OCI-LY7 (cell line): ENCODE results near the gene CIAO2B. TPM values are rescaled to one million over a fixed set of nuclear protein-coding genes. Genes with fewer than 3 reads are reported as not detected.

Experiments used
- BruUV-seq: library from RNA; stranded (reverse); fragments of 400-500 nt; replicated peaks from 2 replicates; lab custom pipeline; 2021; lab: Mats Ljungman, UMichigan
- CTCF ChIA-PET: fragments of 300-600 bp; sonication (Branson Sonifier 250); formaldehyde crosslinking; loops from one replicate; lab custom pipeline; 2022; ENCODE audit warnings: antibody characterized with exemption; ENCODE audit not compliant: unreplicated experiment; lab: Charles Lee
- POLR2A ChIA-PET: fragments of 300-600 bp; sonication (Branson Sonifier 250); formaldehyde crosslinking; loops from one replicate; lab custom pipeline; 2022; ENCODE audit warnings: antibody characterized with exemption; lab: Charles Lee
- DNase-seq: peaks from one replicate; pipeline ENCODE4 v3.0.0-alpha.2; 2015; ENCODE audit warnings: low spot score
- H2AFZ ChIP-seq: fragments of 200-600 bp; sonication (generic), shearing (Covaris generic); 2 replicates; pipeline ENCODE4 v1.6.1; 2014; ENCODE audit warnings: mild to moderate bottlenecking, antibody characterized with exemption, low read length, moderate library complexity
- H3K27ac ChIP-seq: fragments of 200-600 bp; sonication (generic); 2 replicates; pipeline ENCODE4 v1.5.1; 2014; ENCODE audit warnings: mixed run types, low read depth, mild to moderate bottlenecking, moderate library complexity, low read length, inconsistent platforms; ENCODE audit not compliant: poor library complexity, severe bottlenecking
- H3K36me3 ChIP-seq: fragments of 200-600 bp; sonication (generic); 2 replicates; pipeline ENCODE4 v1.6.1; 2014; ENCODE audit warnings: mild to moderate bottlenecking, antibody characterized with exemption, low read length, moderate library complexity, mixed read lengths; ENCODE audit not compliant: insufficient read depth
- H3K4me1 ChIP-seq: fragments of 200-600 bp; sonication (generic); 2 replicates; pipeline ENCODE4 v1.5.1; 2014; ENCODE audit warnings: mild to moderate bottlenecking, low read length; ENCODE audit not compliant: insufficient read depth, poor library complexity, severe bottlenecking
- H3K4me2 ChIP-seq: fragments of 200-600 bp; sonication (generic); 2 replicates; pipeline ENCODE4 v1.6.1; 2014; ENCODE audit warnings: mild to moderate bottlenecking, low read length
- H3K4me3 ChIP-seq: fragments of 200-600 bp; sonication (generic); 2 replicates; pipeline ENCODE4 v1.5.1; 2014; ENCODE audit warnings: mild to moderate bottlenecking, low read depth, low read length; ENCODE audit not compliant: poor library complexity, severe bottlenecking
- H3K79me2 ChIP-seq: fragments of 200-600 bp; sonication (generic); 2 replicates; pipeline ENCODE4 v1.6.1; 2016; ENCODE audit warnings: low read depth, mild to moderate bottlenecking, low read length, moderate library complexity, mixed read lengths; ENCODE audit not compliant: insufficient read depth
- H3K9me2 ChIP-seq: fragments of 200-600 bp; sonication (generic); 2 replicates; pipeline ENCODE4 v1.6.1; 2016; ENCODE audit warnings: mild to moderate bottlenecking, low read length, mixed read lengths; ENCODE audit not compliant: insufficient read depth
- H3K9me3 ChIP-seq: fragments of 200-600 bp; sonication (generic); 2 replicates; pipeline ENCODE4 v1.6.1; 2014; ENCODE audit warnings: mild to moderate bottlenecking, mixed run types, low read length, mixed read lengths
- H4K20me1 ChIP-seq: fragments of 200-600 bp; sonication (generic); 2 replicates; pipeline ENCODE4 v1.6.1; 2014; ENCODE audit warnings: mild to moderate bottlenecking, antibody characterized with exemption, low read length, moderate library complexity, mixed read lengths; ENCODE audit not compliant: insufficient read depth
- EZH2phosphoT487 ChIP-seq: fragments of 200-600 bp; sonication (generic); IDR thresholded peaks from 2 replicates; pipeline ENCODE4 v1.6.1; 2018; ENCODE audit warnings: low read depth, borderline replicate concordance, mild to moderate bottlenecking, mixed run types, antibody characterized with exemption, low read length, moderate library complexity, mixed read lengths
- intact Hi-C: fragments of 100-400 bp; cut with micrococcal nuclease; formaldehyde crosslinking; loops from one replicate; pipeline ENCODE4 v1.10.0; 2022; ENCODE audit not compliant: unreplicated experiment
- total RNA-seq, 2 experiments: library from RNA; depleted of rRNA in 1 of 2; stranded (reverse); fragments of >200 nt in 1 of 2; shearing (Covaris generic) in 1 of 2; gene quantifications; 2 replicates each; pipeline ENCODE4 v1.2.3, GENCODE V29; 2014 to 2022
- TF ChIP-seq, protein P1 (sequence below): fragments of 200-600 bp; sonication (generic); conservative IDR thresholded peaks from 2 replicates; pipeline ENCODE4 v1.5.1; 2014; ENCODE audit warnings: mild to moderate bottlenecking, antibody characterized with exemption, low read length, moderate library complexity, mixed read lengths

The CIAO2B gene
- total RNA-seq, 2 experiments from 2014 or later = 76.4 to 133 TPM

DNA sequence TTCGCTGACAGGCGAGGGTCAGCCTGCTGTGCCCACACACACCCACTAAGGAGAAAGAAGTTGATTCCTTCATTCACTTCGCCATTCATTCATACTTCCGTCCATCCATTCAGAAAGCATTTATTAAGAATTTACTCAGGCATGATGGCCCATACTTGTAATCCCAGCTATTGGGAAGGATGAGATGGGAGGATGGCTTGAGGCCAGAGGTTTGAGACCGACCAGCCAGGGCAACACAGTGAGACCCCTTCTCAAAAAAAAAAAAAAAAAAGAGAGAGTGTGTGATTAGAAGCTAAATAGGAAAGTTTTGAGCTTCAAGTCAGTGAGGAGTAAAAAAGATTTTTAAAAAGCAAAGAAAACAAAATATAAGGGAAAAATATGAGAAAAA lies 9.8 kb upstream of the CIAO2B start:
- POLR2A ChIA-PET = interaction anchor here (0.6 to 0.9 kb wide), 3 partner anchors 9 to 47 kb away, joined by 3 to 5 read pairs (median 3); no protein-coding TSS in a partner anchor
- H3K9me3 ChIP-seq = no peaks in the 10 kb centered on the region

GRCh38 chr16:66943426-66944053 lies 9.3 kb upstream of the CIAO2B start:
- BruUV-seq = no TSS peak
- Histone ChIP-seq H2AFZ (no peak overlapping the region), H3K27ac (no peak overlapping the region), H4K20me1 (no peaks in the 10 kb centered on the region), H3K36me3 (peaks cover 21% of the 10 kb centered on the region; the same call in 1 of the 2 replicates), H3K4me2 (no peak overlapping the region), H3K9me3 (no peaks in the 10 kb centered on the region), H3K9me2 (no peaks in the 10 kb centered on the region), H3K4me3 (no peak overlapping the region), H3K4me1 (peaks cover 5% of the 10 kb centered on the region), H3K79me2 (no peaks in the 10 kb centered on the region)
- intact Hi-C loops = no loop called here
- no peak for DNase-seq
- no peak for TF ChIP-seq EZH2phosphoT487
- TF ChIP-seq, protein P1, sequence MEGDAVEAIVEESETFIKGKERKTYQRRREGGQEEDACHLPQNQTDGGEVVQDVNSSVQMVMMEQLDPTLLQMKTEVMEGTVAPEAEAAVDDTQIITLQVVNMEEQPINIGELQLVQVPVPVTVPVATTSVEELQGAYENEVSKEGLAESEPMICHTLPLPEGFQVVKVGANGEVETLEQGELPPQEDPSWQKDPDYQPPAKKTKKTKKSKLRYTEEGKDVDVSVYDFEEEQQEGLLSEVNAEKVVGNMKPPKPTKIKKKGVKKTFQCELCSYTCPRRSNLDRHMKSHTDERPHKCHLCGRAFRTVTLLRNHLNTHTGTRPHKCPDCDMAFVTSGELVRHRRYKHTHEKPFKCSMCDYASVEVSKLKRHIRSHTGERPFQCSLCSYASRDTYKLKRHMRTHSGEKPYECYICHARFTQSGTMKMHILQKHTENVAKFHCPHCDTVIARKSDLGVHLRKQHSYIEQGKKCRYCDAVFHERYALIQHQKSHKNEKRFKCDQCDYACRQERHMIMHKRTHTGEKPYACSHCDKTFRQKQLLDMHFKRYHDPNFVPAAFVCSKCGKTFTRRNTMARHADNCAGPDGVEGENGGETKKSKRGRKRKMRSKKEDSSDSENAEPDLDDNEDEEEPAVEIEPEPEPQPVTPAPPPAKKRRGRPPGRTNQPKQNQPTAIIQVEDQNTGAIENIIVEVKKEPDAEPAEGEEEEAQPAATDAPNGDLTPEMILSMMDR = no peak
- POLR2A ChIA-PET = interaction anchor here (0.6 to 0.9 kb wide), 2 partner anchors 47 to 170 kb away, joined by 3 to 5 read pairs; no protein-coding TSS in a partner anchor
- CTCF ChIA-PET = interaction anchor here (0.6 kb wide), 2 partner anchors 17 to 213 kb away, joined by 4 to 9 read pairs; no protein-coding TSS in a partner anchor

More for the DNA sequence above, 9.8 kb upstream of the CIAO2B start:
- CTCF ChIA-PET = interaction anchor here (0.6 kb wide), 2 partner anchors 17 to 212 kb away, joined by 4 to 9 read pairs; no protein-coding TSS in a partner anchor
- DNase-seq = no peak
- no peaks in the 10 kb centered on the region for H3K79me2 ChIP-seq
- H3K9me2 ChIP-seq = no peaks in the 10 kb centered on the region
- no peak overlapping the region for H2AFZ ChIP-seq
- no peaks in the 10 kb centered on the region for H4K20me1 ChIP-seq
- peaks cover 21% of the 10 kb centered on the region; the same call in 1 of the 2 replicates for H3K36me3 ChIP-seq
- TF ChIP-seq EZH2phosphoT487 = no peak
- TF ChIP-seq, protein P1 = no peak
- H3K4me3 ChIP-seq = no peak overlapping the region
- H3K4me1 ChIP-seq = peaks cover 5% of the 10 kb centered on the region
- H3K4me2 ChIP-seq = no peak overlapping the region
- BruUV-seq = no TSS peak
- H3K27ac ChIP-seq = no peak overlapping the region
- intact Hi-C loops = no loop called here

DNA sequence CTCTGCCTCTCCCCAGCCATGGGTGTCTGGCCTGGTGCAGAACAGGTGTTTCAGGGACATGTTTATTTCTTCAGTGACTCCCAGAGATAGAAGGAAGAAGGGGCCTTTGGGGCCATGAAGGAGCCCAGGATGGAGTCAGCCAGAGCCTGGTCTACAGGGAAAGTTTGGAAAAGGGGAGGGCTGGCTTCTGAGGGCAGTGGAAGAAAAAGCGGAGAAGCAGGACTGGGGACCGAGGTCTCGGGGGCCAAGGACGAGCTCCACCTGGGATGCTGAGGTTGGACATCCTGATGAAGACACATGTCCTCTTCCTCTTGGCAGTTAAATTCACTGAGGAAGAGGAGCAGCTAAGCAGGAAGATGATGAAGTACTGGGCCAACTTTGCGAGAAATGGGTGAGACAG lies 8.8 kb upstream of the CIAO2B start:
- POLR2A ChIA-PET = interaction anchor here (0.6 kb wide), 1 partner anchor 171 kb away, joined by 3 read pairs; no protein-coding TSS in a partner anchor
- peaks cover 21% of the 10 kb centered on the region; the same call in 1 of the 2 replicates for H3K36me3 ChIP-seq
- CTCF ChIA-PET = interaction anchor here (0.5 kb wide), 1 partner anchor 290 kb away, joined by 4 read pairs; no protein-coding TSS in a partner anchor

More for the DNA sequence above, 8.8 kb upstream of the CIAO2B start:
- intact Hi-C loops = no loop called here
- Histone ChIP-seq H3K4me1 (peaks cover 5% of the 10 kb centered on the region), H3K4me2 (no peak overlapping the region), H4K20me1 (no peaks in the 10 kb centered on the region), H3K9me2 (no peaks in the 10 kb centered on the region), H3K9me3 (no peaks in the 10 kb centered on the region), H3K27ac (no peak overlapping the region), H3K4me3 (no peak overlapping the region), H2AFZ (no peak overlapping the region), H3K79me2 (no peaks in the 10 kb centered on the region)
- DNase-seq = no peak
- BruUV-seq = no TSS peak
- TF ChIP-seq EZH2phosphoT487 = no peak
- TF ChIP-seq, protein P1 = no peak
